H1 (cell line): ENCODE data around the gene SYN1. TPM values are rescaled to one million over a fixed set of nuclear protein-coding genes. Genes with fewer than 3 reads are reported as not detected.

ENCODE experiments used
- CTCF ChIA-PET: fragments of 300-600 bp; sonication (Branson Sonifier 250); formaldehyde crosslinking; loops from one replicate; lab custom pipeline; 2021; ENCODE audit not compliant: partially characterized antibody; lab: Charles Lee
- POLR2A ChIA-PET: fragments of 300-600 bp; sonication (Branson Sonifier 250); formaldehyde crosslinking; loops from one replicate; lab custom pipeline; 2021; ENCODE audit warnings: inconsistent platforms; ENCODE audit not compliant: partially characterized antibody; lab: Charles Lee
- DNase-seq, 2 experiments: peaks; one replicate each; pipeline versions ENCODE4 v3.0.0 to v3.0.0-alpha.2; 2010 to 2022; ENCODE audit warnings: low spot score in 2 of 2, low read depth in 1 of 2, mixed read lengths in 1 of 2
- FAIRE-seq: peaks from 2 replicates; lab custom pipeline; 2011; peaks lifted over from hg19 to GRCh38; lab: Jason Lieb, UNC
- H2AFZ ChIP-seq: 2 replicates; pipeline ENCODE4 v1.8.1; 2012; ENCODE audit warnings: low read length, inconsistent platforms
- H2AK5ac ChIP-seq: 2 replicates; pipeline ENCODE4 v1.6.1; 2013; ENCODE audit warnings: low read depth, low read length
- H2BK120ac ChIP-seq: replicated peaks from 2 replicates; pipeline ENCODE3; 2013; ENCODE audit warnings: low read depth, low read length, inconsistent platforms
- H2BK12ac ChIP-seq: 2 replicates; pipeline ENCODE4 v1.6.1; 2013; ENCODE audit warnings: low read depth, low read length
- H2BK15ac ChIP-seq: 2 replicates; pipeline ENCODE4 v1.6.1; 2013; ENCODE audit warnings: low read length
- H2BK20ac ChIP-seq: 2 replicates; pipeline ENCODE4 v1.6.1; 2013; ENCODE audit warnings: low read length
- H2BK5ac ChIP-seq: 2 replicates; pipeline ENCODE4 v1.6.1; 2013; ENCODE audit warnings: low read depth, low read length
- H3K14ac ChIP-seq: 2 replicates; pipeline ENCODE4 v1.6.1; 2013; ENCODE audit warnings: inconsistent platforms; ENCODE audit not compliant: insufficient read length
- H3K18ac ChIP-seq: 2 replicates; pipeline ENCODE4 v1.6.1; 2013; ENCODE audit warnings: low read length; ENCODE audit errors: extremely low read depth
- H3K23ac ChIP-seq: 2 replicates; pipeline ENCODE4 v1.6.1; 2013; ENCODE audit warnings: inconsistent platforms; ENCODE audit not compliant: insufficient read length
- H3K23me2 ChIP-seq: 2 replicates; pipeline ENCODE4 v1.6.1; 2013; ENCODE audit warnings: low read depth, low read length
- H3K27ac ChIP-seq: 2 replicates; pipeline ENCODE4 v1.6.1; 2011; ENCODE audit warnings: low read depth, low read length, inconsistent platforms
- H3K27me3 ChIP-seq, 4 experiments: replicated peaks in 1 of 4; 1 replicate in 1 of 4; 2 replicates in 3 of 4; pipeline versions ENCODE4 v1.6.1 to v1.8.1; 2011 to 2013; ENCODE audit warnings: low read length in 3 of 4, mild to moderate bottlenecking in 3 of 4, inconsistent platforms in 2 of 4, mixed read lengths in 2 of 4, moderate library complexity in 1 of 4; ENCODE audit not compliant: control insufficient read depth in 3 of 4, insufficient read depth in 3 of 4; ENCODE audit errors: extremely low read depth in 1 of 4
- H3K36me3 ChIP-seq, 4 experiments: 2 replicates each; pipeline versions ENCODE4 v1.6.1 to v1.8.1; 2011 to 2013; ENCODE audit warnings: mild to moderate bottlenecking in 4 of 4, low read length in 3 of 4, moderate library complexity in 2 of 4, control low read depth in 1 of 4, inconsistent platforms in 1 of 4; ENCODE audit not compliant: insufficient read depth in 4 of 4, control insufficient read depth in 2 of 4
- H3K4ac ChIP-seq: replicated peaks from 2 replicates; pipeline ENCODE3; 2013; ENCODE audit warnings: low read length, low read depth, mixed read lengths, inconsistent platforms; ENCODE audit not compliant: insufficient read length
- H3K4me1 ChIP-seq, 4 experiments: replicated peaks in 1 of 4; 1 replicate in 1 of 4; 2 replicates in 3 of 4; pipeline versions ENCODE4 v1.6.1 to v1.8.1; 2011 to 2013; ENCODE audit warnings: low read length in 3 of 4, inconsistent platforms in 2 of 4, mixed read lengths in 1 of 4; ENCODE audit not compliant: insufficient read depth in 4 of 4, control insufficient read depth in 3 of 4
- H3K4me2 ChIP-seq, 2 experiments: 2 replicates each; pipeline versions ENCODE4 v1.6.1 to v1.8.1; 2011 to 2013; ENCODE audit warnings: low read depth in 2 of 2, low read length in 2 of 2, control low read depth in 1 of 2, inconsistent platforms in 1 of 2, mild to moderate bottlenecking in 1 of 2; ENCODE audit not compliant: insufficient read depth in 1 of 2
- H3K4me3 ChIP-seq, 4 experiments: fragments of 200-600, 300-600 bp in 1 of 4; sonication (generic), shearing (Covaris generic), sonication (Bioruptor Twin) in 1 of 4; 2 replicates each; pipeline versions ENCODE4 v1.5.1 to v1.8.1; 2011 to 2016; ENCODE audit warnings: low read length in 4 of 4, low read depth in 3 of 4, control low read depth in 2 of 4, inconsistent platforms in 2 of 4, mild to moderate bottlenecking in 2 of 4, mixed read lengths in 1 of 4, moderate library complexity in 1 of 4; ENCODE audit not compliant: insufficient read depth in 2 of 4; ENCODE audit errors: extremely low read depth in 1 of 4
- H3K56ac ChIP-seq: replicated peaks from 2 replicates; pipeline ENCODE3; 2013; ENCODE audit warnings: low read depth, mild to moderate bottlenecking, mixed read lengths, low read length, inconsistent platforms; ENCODE audit not compliant: insufficient read length
- H3K79me1 ChIP-seq: 2 replicates; pipeline ENCODE4 v1.6.1; 2013; ENCODE audit warnings: low read depth, low read length, control low read depth
- H3K79me2 ChIP-seq, 2 experiments: 2 replicates each; pipeline versions ENCODE4 v1.6.1 to v1.8.1; 2012 to 2013; ENCODE audit warnings: low read length in 2 of 2, mild to moderate bottlenecking in 2 of 2, inconsistent platforms in 1 of 2; ENCODE audit not compliant: insufficient read depth in 2 of 2, control insufficient read depth in 1 of 2
- H3K9ac ChIP-seq, 4 experiments: replicated peaks in 1 of 4; 1 replicate in 1 of 4; 2 replicates in 3 of 4; pipeline versions ENCODE4 v1.6.1 to v1.8.1; 2011 to 2013; ENCODE audit warnings: low read depth in 3 of 4, low read length in 3 of 4, control low read depth in 2 of 4, mild to moderate bottlenecking in 2 of 4, moderate library complexity in 2 of 4, inconsistent platforms in 1 of 4; ENCODE audit errors: extremely low read depth in 1 of 4
- H3K9me3 ChIP-seq, 2 experiments: 2 replicates each; pipeline versions ENCODE4 v1.6.1 to v1.8.1; 2012 to 2013; ENCODE audit warnings: mild to moderate bottlenecking in 2 of 2, moderate library complexity in 2 of 2, control low read depth in 1 of 2, inconsistent platforms in 1 of 2, low read depth in 1 of 2, low read length in 1 of 2, mixed read lengths in 1 of 2; ENCODE audit not compliant: insufficient read depth in 2 of 2
- H4K20me1 ChIP-seq, 2 experiments: replicated peaks in 1 of 2; 2 replicates each; pipeline versions ENCODE3 to v1.8.1; 2011 to 2013; ENCODE audit warnings: inconsistent platforms in 2 of 2, low read length in 2 of 2, mild to moderate bottlenecking in 1 of 2; ENCODE audit not compliant: insufficient read depth in 2 of 2, control insufficient read depth in 1 of 2
- H4K5ac ChIP-seq: 2 replicates; pipeline ENCODE4 v1.6.1; 2013; ENCODE audit warnings: low read length, low read depth, mixed read lengths, inconsistent platforms; ENCODE audit not compliant: insufficient read length
- H4K8ac ChIP-seq: 2 replicates; pipeline ENCODE4 v1.8.0; 2013; ENCODE audit warnings: mild to moderate bottlenecking, moderate library complexity, low read length, inconsistent platforms; ENCODE audit not compliant: insufficient read depth; ENCODE audit errors: extremely low read depth
- H4K91ac ChIP-seq: replicated peaks from 2 replicates; pipeline ENCODE3; 2013; ENCODE audit warnings: low read length, mixed read lengths, inconsistent platforms; ENCODE audit not compliant: insufficient read length
- BCL11A ChIP-seq, 2 experiments: IDR thresholded peaks; one replicate each; pipeline ENCODE4 v1.6.1; 2011; ENCODE audit warnings: low read depth in 2 of 2, low read length in 2 of 2, mild to moderate bottlenecking in 2 of 2
- CEBPB ChIP-seq: IDR thresholded peaks from 2 replicates; pipeline ENCODE4 v1.6.1; 2012; ENCODE audit warnings: low read depth, low read length
- CHD1 ChIP-seq: IDR thresholded peaks from 2 replicates; pipeline ENCODE4 v1.6.1; 2012; ENCODE audit warnings: low read depth, low read length, improper control_type of control experiment
- KDM5A ChIP-seq: fragments of 200-600 bp; IDR thresholded peaks from 2 replicates; pipeline ENCODE4 v1.7.1; 2012; ENCODE audit warnings: mild to moderate bottlenecking, low read length, inconsistent platforms, mixed read lengths
- POLR2A ChIP-seq, 2 experiments: IDR thresholded peaks; 1 replicate in 1 of 2; 2 replicates in 1 of 2; pipeline ENCODE4 v1.6.1; 2011; ENCODE audit warnings: low read depth in 2 of 2, low read length in 2 of 2, mild to moderate bottlenecking in 2 of 2; ENCODE audit errors: control extremely low read depth in 1 of 2
- POU5F1 ChIP-seq: IDR thresholded peaks from 2 replicates; pipeline ENCODE4 v1.6.1; 2011; ENCODE audit warnings: low read depth, mild to moderate bottlenecking, low read length, moderate library complexity
- RAD21 ChIP-seq, 2 experiments: IDR thresholded peaks in 1 of 2; conservative IDR thresholded peaks in 1 of 2; 2 replicates each; pipeline ENCODE4 v1.6.1; 2011; ENCODE audit warnings: low read depth in 2 of 2, low read length in 2 of 2, improper control_type of control experiment in 1 of 2, inconsistent platforms in 1 of 2, mild to moderate bottlenecking in 1 of 2, moderate library complexity in 1 of 2
- RFX5 ChIP-seq: IDR thresholded peaks from 2 replicates; pipeline ENCODE4 v1.6.1; 2011; ENCODE audit warnings: low read depth, low read length, improper control_type of control experiment, borderline replicate concordance
- SIRT6 ChIP-seq: IDR thresholded peaks from one replicate; pipeline ENCODE4 v1.7.1; 2012; ENCODE audit warnings: low read length, inconsistent platforms
- SP4 ChIP-seq: IDR thresholded peaks from 2 replicates; pipeline ENCODE4 v1.6.1; 2012; ENCODE audit warnings: low read length, inconsistent platforms
- YY1 ChIP-seq: IDR thresholded peaks from 2 replicates; pipeline ENCODE4 v1.6.1; 2011; ENCODE audit warnings: low read depth, mild to moderate bottlenecking, low read length
- ZNF274 ChIP-seq: IDR thresholded peaks from 2 replicates; pipeline ENCODE4 v1.7.0; 2012; ENCODE audit warnings: low read length, borderline replicate concordance; ENCODE audit errors: extremely low read depth
- WGBS, 2 experiments: shearing (Covaris generic) in 1 of 2; methylation state at CpG; one replicate each; pipeline versions ENCODE4 v1.1.6 to v1.1.7; 2013 to 2015; ENCODE audit warnings: low lambda C conversion rate in 2 of 2, mixed read lengths in 2 of 2, inconsistent platforms in 1 of 2, low coverage in 1 of 2, missing lambda C conversion rate in 1 of 2; ENCODE audit not compliant: insufficient replicate concordance in 2 of 2, insufficient coverage in 1 of 2, insufficient read length in 1 of 2; ENCODE audit errors: extremely low coverage in 1 of 2, missing lambda C conversion rate in 1 of 2; 5-methylcytosine and 5-hydroxymethylcytosine counted together
- polyA plus RNA-seq, 7 experiments: library from polyadenylated mRNA; depleted of rRNA in 3 of 7; stranded (reverse) in 5 of 7; unstranded in 2 of 7; fragments of >200 nt in 5 of 7; fragments of 200-250 nt in 2 of 7; gene quantifications; 1 replicate in 5 of 7; 2 replicates in 1 of 7; 4 replicates in 1 of 7; pipeline versions ENCODE4 v1.2.1 to v1.2.3, GENCODE V29; 2011 to 2013; ENCODE audit warnings: missing spikeins in 2 of 7, mixed read lengths in 2 of 7
- total RNA-seq: library from RNA; stranded (reverse); fragmentation: NEBNext Ultra II Directional; extraction: Animal tissue kit (Norgen Biotek cat#: 25700); gene quantifications from 2 replicates; pipeline ENCODE4 v1.2.1, GENCODE V29; 2021
- TF ChIP-seq, protein P1 (sequence below): IDR thresholded peaks from 2 replicates; pipeline ENCODE4 v1.6.1; 2012; ENCODE audit warnings: low read length, inconsistent platforms

The SYN1 gene
- total and polyA plus RNA-seq, 2 of the 8 experiments (the other 6 are each of a cell fraction or from before 2014, with no cell fraction given): 2.1 to 14.1 TPM

DNA sequence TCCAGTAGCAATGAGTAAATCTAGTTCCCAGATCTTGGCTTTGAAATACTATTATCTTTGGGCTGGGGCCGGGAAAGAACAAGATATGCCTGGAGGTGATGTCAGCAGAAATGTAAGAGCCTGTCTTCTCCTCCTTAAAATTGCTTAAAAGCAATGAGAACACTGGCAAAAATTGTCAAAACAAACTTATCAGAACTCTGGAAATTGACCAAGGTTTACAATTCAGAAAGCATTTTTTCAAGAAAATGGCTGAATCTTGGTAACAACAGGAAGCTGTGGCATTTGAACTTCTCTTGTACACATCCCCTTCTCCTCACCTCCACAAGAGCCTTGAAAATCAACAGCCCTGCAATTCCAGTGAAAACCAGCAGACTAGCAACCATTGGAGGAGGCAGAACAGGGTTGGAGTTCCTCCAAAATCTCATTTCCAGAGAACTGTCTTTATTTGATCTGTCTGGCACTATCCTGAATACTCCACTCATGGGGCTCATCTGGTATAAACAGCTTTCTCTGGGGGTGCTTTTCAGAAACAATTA is 23.9 kb downstream of the SYN1 start:
- Histone ChIP-seq H2AFZ (no peak overlapping the region), H2BK120ac (no peak overlapping the region), H3K79me2 (no peaks in the 10 kb centered on the region), H3K4me3 (no peak overlapping the region), H3K56ac (no peak overlapping the region), H3K4ac (no peak overlapping the region), H2BK5ac (no peak overlapping the region), H3K23ac (no peak overlapping the region), H3K27me3 (no peaks in the 10 kb centered on the region), H2BK12ac (no peak overlapping the region), H4K91ac (no peak overlapping the region), H2BK20ac (no peak overlapping the region), H2BK15ac (no peak overlapping the region), H4K8ac (no peak overlapping the region), H4K5ac (no peak overlapping the region), H3K79me1 (no peaks in the 10 kb centered on the region), H2AK5ac (no peak overlapping the region), H3K4me2 (no peak overlapping the region), H3K36me3 (no peaks in the 10 kb centered on the region), H3K18ac (no peak overlapping the region), H3K14ac (no peak overlapping the region), H3K9me3 (no peaks in the 10 kb centered on the region), H3K9ac (no peak overlapping the region), H3K4me1 (no peaks in the 10 kb centered on the region), H3K23me2 (no peaks in the 10 kb centered on the region), H4K20me1 (no peaks in the 10 kb centered on the region), H3K27ac (no peak overlapping the region)
- POLR2A ChIA-PET: interaction anchor here (1.1 kb wide), 1 partner anchor 25 kb away, joined by 4 read pairs; no protein-coding TSS in a partner anchor
- 100% methylated on average over 1 of the region's 1 CpG; no CpG with 5 or more reads in 1 of the 2 experiments for WGBS, 2 experiments
- CTCF ChIA-PET: interaction anchor here (1.0 to 1.1 kb wide), 2 partner anchors 13 to 32 kb away, joined by 3 read pairs; no protein-coding TSS in a partner anchor
- no peak for DNase-seq
- peak; percentile 73 for FAIRE-seq
- TF ChIP-seq ZNF274: no peak
- TF ChIP-seq YY1: no peak
- TF ChIP-seq CHD1: no peak
- TF ChIP-seq KDM5A: no peak
- TF ChIP-seq SP4: no peak
- TF ChIP-seq, protein P1, sequence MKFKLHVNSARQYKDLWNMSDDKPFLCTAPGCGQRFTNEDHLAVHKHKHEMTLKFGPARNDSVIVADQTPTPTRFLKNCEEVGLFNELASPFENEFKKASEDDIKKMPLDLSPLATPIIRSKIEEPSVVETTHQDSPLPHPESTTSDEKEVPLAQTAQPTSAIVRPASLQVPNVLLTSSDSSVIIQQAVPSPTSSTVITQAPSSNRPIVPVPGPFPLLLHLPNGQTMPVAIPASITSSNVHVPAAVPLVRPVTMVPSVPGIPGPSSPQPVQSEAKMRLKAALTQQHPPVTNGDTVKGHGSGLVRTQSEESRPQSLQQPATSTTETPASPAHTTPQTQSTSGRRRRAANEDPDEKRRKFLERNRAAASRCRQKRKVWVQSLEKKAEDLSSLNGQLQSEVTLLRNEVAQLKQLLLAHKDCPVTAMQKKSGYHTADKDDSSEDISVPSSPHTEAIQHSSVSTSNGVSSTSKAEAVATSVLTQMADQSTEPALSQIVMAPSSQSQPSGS: no peak
- TF ChIP-seq POLR2A (IDR thresholded peaks at IDR 0.05; ENCODE audit: control extremely low read depth in 1 of 2, low read depth in 2 of 2, low read length in 2 of 2): no peak
- TF ChIP-seq RAD21 (IDR thresholded peaks at IDR 0.05 in 1 of 2, conservative IDR thresholded peaks at IDR 0.05 in 1 of 2; ENCODE audit: low read depth in 2 of 2, low read length in 2 of 2): no peak
- TF ChIP-seq POU5F1: no peak
- no peak for TF ChIP-seq CEBPB
- no peak for TF ChIP-seq BCL11A (IDR thresholded peaks at IDR 0.05; ENCODE audit: low read depth in 2 of 2, low read length in 2 of 2)
- TF ChIP-seq RFX5: no peak
- TF ChIP-seq SIRT6: no peak
